Measurements from ENCODE around the gene SLFN12L.

- TF ChIP-seq CTCF (IDR thresholded peaks at IDR 0.05; ENCODE audit: low read depth, low read length) (no peak), EZH2phosphoT487 (IDR thresholded peaks at IDR 0.05; ENCODE audit: low read depth) (no peak)
These were observed 16.3 kb downstream of the SLFN12L start for GRCh38 chr17:35521150-35521549.
